ENCODE results near the gene SELP. TPM values are rescaled to one million over a fixed set of nuclear protein-coding genes. Genes with fewer than 3 reads are reported as not detected.

Gene SELP
- total and polyA plus RNA-seq, 2 of the 8 experiments (the other 6 are each of a cell fraction or from before 2014, with no cell fraction given) = not detected

DNA sequence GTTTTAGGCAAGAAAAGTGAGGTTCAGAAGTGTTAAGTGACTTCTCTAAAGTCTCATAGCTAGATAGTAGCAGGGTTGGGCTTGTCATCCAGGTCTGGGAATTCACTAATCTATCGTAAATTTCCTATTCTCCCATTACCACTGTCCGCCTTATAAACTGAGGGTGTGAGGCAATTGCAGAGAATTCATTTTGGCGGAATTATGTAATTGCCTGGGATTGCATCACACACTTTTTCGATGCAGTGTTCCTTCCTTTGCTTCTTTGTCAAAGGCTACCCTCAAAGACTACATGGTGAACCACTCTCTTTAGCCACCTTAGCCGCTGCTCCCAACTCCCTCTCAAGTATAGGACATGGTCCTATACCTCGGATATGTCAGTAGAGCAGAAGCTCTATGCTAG is 19.1 kb downstream of the SELP start (continued):
- TF ChIP-seq ZNF274 (IDR thresholded peaks at IDR 0.05; ENCODE audit: borderline replicate concordance, extremely low read depth, low read length) = no peak
